H54 (cell line): Measurements from ENCODE around the gene LMO7.

Experiments used
- DNase-seq: peaks from one replicate; pipeline ENCODE4 v3.0.0; 2011; ENCODE audit warnings: low spot score, mixed read lengths; ENCODE audit not compliant: insufficient read length
- FAIRE-seq: peaks from 3 replicates; lab custom pipeline; 2011; peaks lifted over from hg19 to GRCh38; lab: Jason Lieb, UNC
- POLR2A ChIP-seq: IDR thresholded peaks from 2 replicates; pipeline ENCODE4 v1.6.1; 2011; ENCODE audit warnings: low read depth, mild to moderate bottlenecking, low read length

Gene LMO7

GRCh38 chr13:75872980-75873379 lies 236.8 kb downstream of the LMO7 start:
- no peak for TF ChIP-seq POLR2A
- DNase-seq (no peak), FAIRE-seq (no peak)

DNA sequence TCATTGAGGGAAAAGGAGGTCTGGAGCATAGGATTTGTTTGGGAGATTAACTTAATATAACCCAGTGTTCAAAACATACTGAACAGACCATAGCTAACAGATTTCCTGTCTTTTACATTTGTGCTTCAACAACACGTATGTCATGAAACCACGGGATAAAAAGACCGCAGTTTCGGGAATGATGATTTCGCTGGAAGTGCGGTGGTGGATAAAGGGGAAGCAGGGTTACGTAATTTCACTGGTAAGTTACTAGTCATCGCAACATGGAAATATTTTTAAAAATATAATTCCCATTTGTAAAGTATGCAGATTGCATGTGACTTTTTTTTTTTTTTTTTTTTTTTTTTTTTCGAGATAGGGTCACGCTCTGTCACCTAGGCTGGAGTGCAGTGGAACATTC lies 237.4 kb downstream of the LMO7 start:
- no peak for DNase-seq
- no peak for TF ChIP-seq POLR2A
- FAIRE-seq, result no peak

DNA sequence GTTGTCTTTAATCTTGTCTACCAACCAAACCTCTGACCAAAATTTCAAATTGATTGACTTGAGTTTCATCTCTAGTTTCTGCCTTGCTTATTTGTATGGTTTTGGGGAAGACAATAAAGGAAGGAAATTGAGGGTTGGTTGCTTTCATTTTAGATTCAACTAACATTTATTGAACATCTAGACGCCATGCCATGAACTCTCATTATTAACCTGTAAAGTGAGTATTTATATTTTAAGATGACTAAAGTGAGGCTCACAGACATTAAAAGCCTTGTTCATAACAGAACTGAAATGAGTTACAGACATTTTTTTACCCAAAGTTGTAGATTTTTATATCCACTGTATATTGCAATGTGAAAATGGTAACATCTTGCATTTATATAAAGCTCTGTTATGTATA lies 239.3 kb downstream of the LMO7 start:
- FAIRE-seq (no peak), DNase-seq (no peak)
- no peak for TF ChIP-seq POLR2A

DNA sequence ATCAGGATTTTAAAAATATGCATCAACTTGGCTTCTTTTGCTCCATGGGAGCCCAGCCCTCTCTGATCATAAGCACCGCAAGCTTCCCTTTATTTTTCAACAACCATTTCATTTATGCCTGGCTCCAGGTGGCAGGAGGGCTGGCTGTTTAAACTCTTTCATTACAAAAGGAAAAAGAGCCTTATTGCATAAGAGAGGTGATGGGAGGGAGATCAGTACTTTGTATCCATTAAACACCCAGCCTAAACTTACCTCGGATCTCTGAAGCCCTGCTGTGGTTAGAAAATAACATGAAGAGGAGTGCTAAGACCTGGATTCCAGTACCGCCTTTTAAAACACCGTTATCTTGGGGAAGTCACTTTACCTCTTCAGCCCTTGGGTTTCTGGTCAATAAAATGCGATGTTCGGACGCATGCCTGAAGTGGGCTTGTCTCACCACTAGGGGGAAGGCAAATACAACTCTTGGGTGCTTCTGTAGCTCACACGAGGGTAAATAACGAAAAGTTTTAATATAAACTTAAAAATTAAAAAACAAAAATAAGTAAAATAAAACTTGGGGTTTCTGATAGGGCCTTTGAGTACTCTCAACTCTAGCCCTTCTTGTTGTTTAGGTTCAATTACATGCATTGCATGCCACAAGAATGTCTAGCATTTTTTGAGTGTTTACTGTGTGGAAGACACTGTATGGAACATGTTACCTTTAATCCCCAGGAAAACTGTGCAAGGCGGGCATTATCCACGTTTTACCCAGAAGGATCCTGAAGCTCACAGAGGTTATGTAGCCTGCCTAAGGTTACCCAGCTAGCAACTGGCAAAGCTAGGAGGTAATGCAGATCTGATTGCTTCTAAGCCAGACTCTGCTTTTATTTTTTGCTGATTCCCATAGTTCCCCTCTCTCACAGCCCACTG lies 240.3 kb downstream of the LMO7 start:
- no peak for TF ChIP-seq POLR2A
- DNase-seq, result peak; percentile 9
- peak; percentile 71 for FAIRE-seq

DNA sequence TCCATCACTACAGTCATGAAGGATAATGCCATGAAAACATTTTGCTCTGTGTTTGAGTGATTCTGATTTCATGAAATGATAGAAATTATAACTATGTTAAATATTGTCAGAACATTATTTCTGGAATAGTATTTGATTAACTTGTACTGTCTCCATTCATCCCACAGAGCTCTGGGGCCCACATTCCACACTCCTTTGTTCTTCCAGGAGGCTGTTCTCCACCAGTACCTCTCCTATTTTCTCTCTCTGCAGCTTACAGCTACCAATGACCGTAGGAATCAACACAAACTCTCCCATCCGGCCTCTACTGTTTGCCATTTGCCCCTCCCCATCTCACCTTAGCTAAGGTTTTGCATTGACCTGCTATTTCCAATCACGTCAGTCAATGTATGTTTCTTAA lies 240.9 kb downstream of the LMO7 start:
- DNase-seq (no peak), FAIRE-seq (no peak)
- no peak for TF ChIP-seq POLR2A

GRCh38 chr13:75879656-75880055 lies 243.5 kb downstream of the LMO7 start:
- DNase-seq (no peak), FAIRE-seq (no peak)
- no peak for TF ChIP-seq POLR2A

- TF ChIP-seq POLR2A, result no peak
- DNase-seq, result no peak
- FAIRE-seq, result no peak
Measured at GRCh38 chr13:75881109-75881775, 245.1 kb downstream of the LMO7 start.

DNA sequence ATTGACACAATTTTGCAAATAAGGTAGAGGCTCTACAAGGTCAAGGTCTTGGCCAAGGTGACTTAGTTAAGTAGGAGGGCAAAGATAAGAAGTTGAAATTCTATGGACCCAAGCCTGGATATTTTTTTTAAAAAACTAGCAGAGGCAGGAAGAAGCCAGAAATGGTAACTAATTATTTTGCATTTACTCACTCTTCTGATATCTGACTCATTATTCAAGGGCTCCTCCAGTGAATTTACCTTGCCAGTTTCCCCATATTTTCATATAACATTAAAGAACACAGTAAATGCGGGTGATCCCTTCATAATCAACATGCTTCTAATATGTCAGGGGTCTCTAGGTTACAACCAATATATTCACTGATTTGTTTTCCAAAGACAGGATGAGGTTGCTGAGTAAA lies 246.1 kb downstream of the LMO7 start:
- TF ChIP-seq POLR2A, result no peak
- FAIRE-seq, result no peak
- DNase-seq, result no peak

DNA sequence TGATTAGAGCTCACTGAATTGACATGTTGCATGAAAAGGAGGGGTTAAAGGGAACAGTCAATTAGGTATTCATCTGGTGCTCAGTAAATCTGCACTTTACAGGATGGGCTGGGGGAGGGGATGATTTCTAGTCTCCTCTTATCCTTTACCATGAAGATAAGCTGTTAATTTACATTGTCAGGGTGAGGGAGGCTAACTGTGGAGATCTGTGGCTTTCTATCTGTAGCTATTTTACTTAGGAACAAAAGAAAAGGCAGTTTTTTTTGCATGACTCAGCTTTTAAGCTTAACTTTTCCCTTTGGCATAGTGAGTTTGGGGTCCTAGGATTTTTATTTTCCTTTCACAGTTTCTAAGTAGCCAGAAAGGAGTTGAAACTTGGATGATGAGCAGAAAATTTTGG lies 253.3 kb downstream of the LMO7 start:
- no peak for FAIRE-seq
- DNase-seq, result no peak
- TF ChIP-seq POLR2A, result no peak

- no peak for DNase-seq
- no peak for FAIRE-seq
- TF ChIP-seq POLR2A, result no peak
Measured at GRCh38 chr13:75895168-75895567, 259.0 kb downstream of the LMO7 start.

DNA sequence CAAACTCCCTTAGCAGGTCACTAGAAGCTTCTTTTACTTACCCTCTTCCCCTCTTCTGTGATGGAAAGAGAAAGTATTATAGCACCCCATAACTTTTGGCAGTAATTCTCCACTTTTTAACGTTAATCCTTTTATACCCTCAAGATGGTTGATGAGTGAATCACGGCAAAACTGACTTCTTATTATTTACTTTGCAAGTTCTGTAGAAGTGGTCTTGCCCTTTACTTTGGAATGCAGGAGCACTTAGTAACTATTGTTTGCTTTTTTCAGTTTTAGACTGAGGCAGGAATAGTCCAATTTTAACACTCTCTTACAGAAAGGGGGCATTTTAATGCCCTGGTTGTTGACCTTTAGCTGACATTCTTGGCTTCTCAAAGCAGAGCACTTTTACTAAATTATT lies 260.1 kb downstream of the LMO7 start:
- TF ChIP-seq POLR2A, result no peak
- DNase-seq, result no peak
- no peak for FAIRE-seq

- DNase-seq (no peak), FAIRE-seq (no peak)
- TF ChIP-seq POLR2A, result no peak
Measured at GRCh38 chr13:75897386-75897785, 261.3 kb downstream of the LMO7 start.

- FAIRE-seq (no peak), DNase-seq (no peak)
- no peak for TF ChIP-seq POLR2A
Measured at GRCh38 chr13:75901501-75901900, 265.4 kb downstream of the LMO7 start.

DNA sequence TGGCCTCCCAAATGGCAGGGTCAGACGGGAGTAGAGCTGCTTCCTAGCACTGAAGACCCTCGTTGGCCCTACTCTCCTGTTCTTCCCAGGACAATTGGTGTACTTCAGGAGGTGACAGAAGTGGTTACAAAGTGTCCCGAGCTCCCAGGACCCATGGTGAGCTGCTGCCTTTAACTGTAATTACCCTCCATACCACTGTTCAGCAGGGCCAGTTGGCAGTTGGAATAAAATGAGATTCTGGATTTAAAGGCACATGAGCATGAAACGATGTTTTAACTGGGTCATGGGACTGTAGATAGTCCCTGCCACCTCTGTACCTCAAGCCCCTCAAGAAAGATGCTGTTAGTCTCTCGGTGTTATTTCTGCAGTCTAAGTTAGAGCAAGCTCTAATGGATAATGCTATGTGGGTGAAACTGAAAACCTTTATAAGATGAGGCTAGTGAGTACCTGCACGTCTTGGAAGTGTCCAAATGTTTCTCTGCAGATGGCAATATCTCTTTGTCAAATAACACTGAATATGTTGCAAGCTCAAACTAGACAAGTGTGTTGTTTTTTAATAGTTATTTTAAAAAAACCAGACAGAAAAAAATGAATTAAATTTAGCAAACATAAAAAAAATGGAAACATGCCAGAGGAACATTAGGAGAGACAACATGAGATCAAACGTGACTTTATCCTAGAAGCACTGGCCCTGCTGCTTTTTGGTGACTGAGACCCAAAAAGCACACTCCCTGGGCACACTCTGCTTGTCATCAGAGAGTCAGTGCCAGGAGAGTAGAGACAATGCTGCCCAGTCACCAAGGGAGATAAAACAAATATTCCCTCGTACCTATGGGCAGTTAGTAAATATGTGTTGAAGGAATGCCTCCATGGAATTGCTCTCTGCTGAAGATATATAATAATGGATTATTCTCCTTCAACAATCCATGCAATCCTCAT lies 266.3 kb downstream of the LMO7 start:
- DNase-seq (no peak), FAIRE-seq (no peak)
- TF ChIP-seq POLR2A, result no peak

DNA sequence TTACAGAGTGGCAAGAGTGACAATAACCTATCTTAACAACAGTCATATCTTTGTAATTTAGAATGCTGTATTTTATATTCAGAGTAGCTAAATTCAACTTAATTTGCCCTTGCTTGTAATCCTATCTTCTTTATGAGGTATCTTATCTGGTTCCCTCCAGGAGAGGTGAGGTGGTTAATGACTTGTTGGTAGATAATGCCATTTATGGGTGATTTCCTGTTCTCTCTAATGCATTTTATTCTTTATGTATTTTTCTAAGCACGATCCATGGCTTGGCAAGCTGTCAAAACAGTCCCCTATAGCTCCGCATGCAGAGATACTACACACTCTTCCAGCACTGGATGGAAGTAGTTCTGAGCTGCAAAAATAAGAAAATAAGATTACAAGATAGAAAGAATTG lies 267.9 kb downstream of the LMO7 start:
- FAIRE-seq (no peak), DNase-seq (no peak)
- no peak for TF ChIP-seq POLR2A
